Measurements from ENCODE around the gene PEAK1.

GRCh38 chr15:77075528-77075927 is 344.4 kb downstream of the PEAK1 start:
- TF ChIP-seq CTCF (conservative IDR thresholded peaks at IDR 0.05; ENCODE audit: low read length) (no peak), EZH2phosphoT487 (IDR thresholded peaks at IDR 0.05; ENCODE audit: borderline replicate concordance, low read depth, low read length) (no peak)

All from OCI-LY7 (cell line).